DOHH2 (cell line): ENCODE data around the gene PSMA4.

Source experiments
- EZH2phosphoT487 ChIP-seq: fragments of 200-600 bp; sonication (generic); IDR thresholded peaks from 2 replicates; pipeline ENCODE4 v1.6.1; 2017; ENCODE audit warnings: borderline replicate concordance, mild to moderate bottlenecking, antibody characterized with exemption, low read length, moderate library complexity, mixed read lengths
- TF ChIP-seq, protein P1 (sequence below): fragments of 200-600 bp; sonication (generic); IDR thresholded peaks from one replicate; pipeline ENCODE4 v1.5.1; 2014; ENCODE audit warnings: antibody characterized with exemption, mild to moderate bottlenecking, low read depth, low read length; ENCODE audit not compliant: poor library complexity, severe bottlenecking

DNA sequence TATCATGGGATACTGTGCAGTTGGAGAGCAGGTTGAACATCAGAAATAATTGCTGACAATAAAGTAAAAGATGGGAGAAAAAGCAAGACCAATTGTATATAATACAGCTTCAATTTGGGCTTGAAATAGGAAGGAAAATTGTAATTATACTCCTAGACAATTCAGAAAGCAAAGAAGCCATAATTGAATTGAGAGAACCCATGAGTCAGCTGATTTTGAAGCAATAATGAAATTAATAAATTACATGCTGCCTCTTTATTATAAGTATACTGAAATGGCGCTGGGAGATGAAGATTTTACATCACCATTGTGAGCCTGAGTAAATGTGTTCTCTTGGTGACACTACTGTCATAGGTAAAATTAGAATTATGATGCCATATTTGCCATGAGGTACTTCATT, 57.3 kb downstream of the PSMA4 start:
- TF ChIP-seq, protein P1, sequence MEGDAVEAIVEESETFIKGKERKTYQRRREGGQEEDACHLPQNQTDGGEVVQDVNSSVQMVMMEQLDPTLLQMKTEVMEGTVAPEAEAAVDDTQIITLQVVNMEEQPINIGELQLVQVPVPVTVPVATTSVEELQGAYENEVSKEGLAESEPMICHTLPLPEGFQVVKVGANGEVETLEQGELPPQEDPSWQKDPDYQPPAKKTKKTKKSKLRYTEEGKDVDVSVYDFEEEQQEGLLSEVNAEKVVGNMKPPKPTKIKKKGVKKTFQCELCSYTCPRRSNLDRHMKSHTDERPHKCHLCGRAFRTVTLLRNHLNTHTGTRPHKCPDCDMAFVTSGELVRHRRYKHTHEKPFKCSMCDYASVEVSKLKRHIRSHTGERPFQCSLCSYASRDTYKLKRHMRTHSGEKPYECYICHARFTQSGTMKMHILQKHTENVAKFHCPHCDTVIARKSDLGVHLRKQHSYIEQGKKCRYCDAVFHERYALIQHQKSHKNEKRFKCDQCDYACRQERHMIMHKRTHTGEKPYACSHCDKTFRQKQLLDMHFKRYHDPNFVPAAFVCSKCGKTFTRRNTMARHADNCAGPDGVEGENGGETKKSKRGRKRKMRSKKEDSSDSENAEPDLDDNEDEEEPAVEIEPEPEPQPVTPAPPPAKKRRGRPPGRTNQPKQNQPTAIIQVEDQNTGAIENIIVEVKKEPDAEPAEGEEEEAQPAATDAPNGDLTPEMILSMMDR, result no peak
- TF ChIP-seq EZH2phosphoT487, result no peak
